GM08714 (cell line): Measurements from ENCODE around the gene BRI3.

Source experiments
- H3K4me3 ChIP-seq: fragments of 200-500 bp; sonication (Bioruptor generic); 2 replicates; pipeline ENCODE4 v1.5.1; 2014; ENCODE audit warnings: mild to moderate bottlenecking, low read length, inconsistent platforms
- ZNF274 ChIP-seq: IDR thresholded peaks from 2 replicates; pipeline ENCODE4 v1.6.1; 2012; ENCODE audit warnings: mild to moderate bottlenecking, low read depth, low read length

The BRI3 gene

DNA sequence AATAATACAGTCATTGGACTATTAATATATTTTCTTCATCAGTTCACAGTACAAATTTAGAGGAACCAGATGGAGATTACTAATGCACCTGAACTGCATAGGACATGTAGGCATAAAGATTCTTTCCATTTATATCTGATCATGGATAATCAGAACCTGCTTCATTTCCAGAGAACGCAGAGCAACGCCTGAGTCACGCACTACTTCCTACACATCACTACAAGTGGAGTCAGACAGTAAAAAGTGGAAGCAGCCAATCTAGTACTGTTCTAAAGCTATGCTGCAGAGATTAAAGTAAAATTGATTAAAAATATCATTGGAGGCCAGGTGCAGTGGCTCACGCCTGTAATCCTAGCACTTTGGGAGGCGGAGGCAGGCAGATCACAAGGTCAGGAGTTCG is 43.3 kb downstream of the BRI3 start:
- no peak for TF ChIP-seq ZNF274
- H3K4me3 ChIP-seq, result no peak overlapping the region

DNA sequence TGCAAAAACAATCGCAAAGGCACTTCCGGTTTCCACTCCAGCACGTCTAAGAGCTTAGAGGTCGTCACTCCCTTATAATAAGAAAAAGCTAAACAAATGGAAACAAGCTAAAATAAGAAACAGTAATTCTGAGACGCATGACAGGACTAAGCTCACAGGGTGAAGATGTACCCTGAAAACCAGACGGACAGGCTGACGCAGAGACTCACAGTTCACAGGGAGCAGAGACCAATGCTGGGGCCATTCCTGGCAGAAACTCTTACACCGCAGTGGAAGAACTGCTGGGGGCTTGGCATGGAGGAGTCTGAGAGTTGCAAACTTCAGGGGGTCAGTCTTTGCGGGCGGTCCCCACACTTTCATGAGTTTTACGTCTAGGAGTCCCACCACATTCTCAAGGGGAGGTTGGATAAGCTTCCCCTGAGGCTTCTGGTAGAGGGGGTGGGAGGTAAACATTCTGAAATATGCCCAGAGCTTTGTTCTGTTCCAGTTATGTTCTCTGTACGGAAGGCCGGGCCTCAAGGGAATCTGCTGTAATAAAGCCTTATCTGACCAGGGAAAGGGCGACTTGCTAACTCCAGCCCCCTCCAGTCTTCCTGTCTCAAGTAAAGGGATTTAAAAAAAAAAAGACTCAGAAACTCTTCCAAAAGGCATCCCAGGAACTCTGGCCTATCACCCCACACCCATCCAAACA is 47.8 kb downstream of the BRI3 start:
- no peak overlapping the region for H3K4me3 ChIP-seq
- TF ChIP-seq ZNF274, result no peak

DNA sequence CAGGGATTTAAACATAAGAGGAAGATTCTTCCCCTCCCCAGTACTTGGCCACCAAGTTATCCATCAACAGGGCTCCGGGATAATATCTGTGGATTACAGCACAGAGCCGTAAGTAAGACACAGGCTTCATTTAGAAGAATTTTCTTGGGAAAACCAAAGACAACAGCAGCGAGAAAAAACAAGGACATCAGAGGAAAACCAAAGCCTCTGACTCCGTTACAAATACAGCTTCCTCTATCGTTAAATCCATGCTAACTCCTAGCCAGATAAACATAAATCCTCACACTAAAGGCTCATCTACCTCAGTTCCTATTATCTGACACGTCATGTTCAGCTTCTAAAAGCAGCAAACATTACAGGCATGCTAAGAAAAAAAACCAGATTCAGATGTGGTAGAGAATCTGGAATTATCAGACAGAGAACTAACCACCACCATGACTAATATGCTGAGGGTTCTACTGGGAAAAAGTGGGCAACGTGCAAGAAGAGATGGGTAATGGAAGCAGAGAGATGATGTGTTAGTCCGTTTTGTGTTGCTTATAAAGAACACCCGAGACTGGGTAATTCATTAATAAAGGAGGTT is 48.4 kb downstream of the BRI3 start:
- no peak for TF ChIP-seq ZNF274
- no peak overlapping the region for H3K4me3 ChIP-seq

DNA sequence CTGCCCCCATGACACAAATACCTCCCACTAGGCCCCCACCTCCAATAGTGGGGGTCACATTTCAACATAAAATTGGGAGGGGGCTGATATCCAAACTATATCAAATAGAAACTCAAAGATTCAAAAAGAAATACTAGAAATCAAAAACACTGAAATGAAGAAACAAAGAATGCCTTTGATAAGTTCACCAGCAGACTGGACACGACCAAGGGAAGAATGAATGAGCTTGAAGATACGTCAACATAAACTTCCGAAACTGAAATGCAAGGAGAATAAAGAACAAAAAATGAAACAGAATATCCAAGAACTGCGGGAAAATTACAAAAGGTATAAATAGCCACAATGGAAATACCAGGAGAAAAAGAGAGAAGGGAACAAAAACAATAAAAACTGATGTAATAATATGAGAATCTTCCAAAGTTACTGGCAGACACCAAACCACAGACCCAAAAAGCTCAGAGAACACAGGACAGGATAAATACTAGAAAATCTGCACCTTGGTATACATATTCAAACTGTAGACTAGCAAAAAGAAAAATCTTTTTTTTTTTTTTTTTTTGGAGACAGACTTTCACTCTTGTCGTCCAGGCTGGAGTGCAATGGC is 49.5 kb downstream of the BRI3 start:
- no peak for TF ChIP-seq ZNF274
- H3K4me3 ChIP-seq, result no peak overlapping the region

DNA sequence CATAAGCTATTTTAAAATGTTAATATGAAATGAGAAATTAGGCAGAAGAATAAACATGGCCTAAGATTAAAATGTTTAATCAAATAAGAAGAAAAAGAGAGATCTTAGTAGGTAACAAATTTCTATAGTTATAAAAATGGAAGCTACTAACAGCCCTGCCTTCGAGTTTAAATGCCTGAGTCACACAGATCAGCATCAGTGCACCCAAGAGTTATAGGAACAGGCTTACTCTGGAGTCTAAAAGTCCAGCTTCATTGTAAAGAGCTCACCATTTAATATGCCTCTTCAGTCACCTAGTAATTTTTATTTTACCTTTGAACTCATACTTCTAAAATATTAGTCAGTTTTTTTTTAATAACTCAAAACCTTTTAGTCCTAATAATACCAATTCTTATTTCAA is 52.6 kb downstream of the BRI3 start:
- TF ChIP-seq ZNF274, result no peak
- H3K4me3 ChIP-seq, result no peak overlapping the region

DNA sequence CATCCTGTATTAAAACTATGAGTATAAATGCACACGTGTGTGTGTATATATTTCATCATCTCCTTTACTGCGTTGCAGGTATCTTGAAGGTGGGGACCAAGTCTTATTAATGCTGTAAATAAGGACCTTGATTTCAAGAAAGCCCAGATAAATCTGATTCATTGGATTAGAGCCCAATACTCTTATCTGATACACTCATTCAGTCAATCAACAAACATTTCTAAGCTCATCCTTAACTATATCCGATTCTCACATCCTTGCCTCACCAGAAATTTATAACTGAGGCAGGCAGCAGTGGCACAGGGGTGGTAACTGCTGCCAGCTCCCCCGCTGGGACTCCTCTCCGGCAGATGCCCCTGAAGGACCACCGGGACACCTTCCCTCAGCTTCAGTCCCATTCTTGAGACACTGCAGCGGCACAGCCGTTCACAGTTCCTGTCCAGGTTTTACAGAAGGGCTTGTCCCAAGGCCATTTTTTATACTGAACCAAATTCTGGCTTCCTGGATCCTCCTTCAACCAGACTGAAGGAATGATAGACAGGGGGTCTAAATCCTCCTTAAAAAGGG is 54.0 kb downstream of the BRI3 start:
- no peak for TF ChIP-seq ZNF274
- no peak overlapping the region for H3K4me3 ChIP-seq

DNA sequence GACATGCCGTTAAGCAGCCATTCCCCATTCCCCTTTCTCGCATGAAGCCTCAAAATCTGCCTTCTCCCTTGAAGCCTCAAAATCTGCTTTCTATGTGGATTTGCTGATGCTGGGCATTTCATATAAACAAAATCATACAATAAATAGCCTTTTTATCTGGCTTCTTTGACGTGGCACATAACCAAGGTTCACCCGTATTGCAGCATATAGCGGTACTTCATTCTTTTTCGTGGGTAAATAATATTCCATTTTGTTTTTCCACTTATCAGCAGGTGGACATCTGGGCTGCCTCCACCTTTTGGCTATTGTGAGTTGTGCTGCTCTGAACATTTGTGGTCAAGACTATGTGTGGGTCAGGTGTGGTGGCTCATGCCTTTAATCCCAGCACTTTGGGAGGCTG is 57.0 kb downstream of the BRI3 start:
- H3K4me3 ChIP-seq, result no peak overlapping the region
- no peak for TF ChIP-seq ZNF274

DNA sequence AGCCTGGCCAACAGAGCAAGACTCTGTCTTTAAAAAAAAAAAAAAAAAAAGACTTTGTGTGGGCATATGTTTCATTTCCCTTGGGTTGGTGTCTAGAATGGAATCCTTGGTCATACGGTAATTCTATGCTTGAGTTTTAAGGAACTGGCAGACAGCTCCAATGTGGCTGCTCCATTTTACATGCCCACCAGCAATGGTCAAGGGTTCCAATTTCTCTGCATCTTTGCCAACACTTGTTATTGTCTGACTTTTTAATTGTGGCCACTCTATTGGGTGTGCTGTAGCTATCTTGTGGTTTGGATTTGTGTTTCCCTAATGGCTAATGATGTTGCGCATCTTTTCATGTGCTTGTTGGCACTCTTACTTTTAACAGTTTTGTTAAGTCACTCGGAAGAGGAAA is 57.6 kb downstream of the BRI3 start:
- TF ChIP-seq ZNF274, result no peak
- H3K4me3 ChIP-seq, result no peak overlapping the region

DNA sequence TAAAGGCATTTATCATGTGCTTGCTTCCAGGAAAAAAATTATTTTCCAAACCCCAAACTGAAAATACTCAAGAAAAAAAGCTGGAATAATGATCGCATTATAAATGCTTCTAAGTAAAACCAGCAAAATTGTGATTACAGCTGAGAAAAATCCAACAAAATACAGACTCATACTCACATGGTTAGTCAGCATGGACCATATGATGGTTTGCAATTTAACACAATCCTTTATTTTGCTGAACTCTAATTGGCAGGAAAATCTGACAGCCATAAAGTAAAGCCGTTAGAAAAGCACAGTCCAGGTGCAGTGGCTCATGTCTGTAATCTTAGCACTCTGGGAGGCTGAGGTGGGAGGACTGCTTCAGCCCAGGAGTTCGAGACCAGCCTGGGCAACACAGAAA is 59.6 kb downstream of the BRI3 start:
- no peak overlapping the region for H3K4me3 ChIP-seq
- TF ChIP-seq ZNF274, result no peak
